RPMI7951 (cell line): Measurements from ENCODE around the gene KIAA1549. TPM values are rescaled to one million over a fixed set of nuclear protein-coding genes. Genes with fewer than 3 reads are reported as not detected.
"Not testable (repeated sequence)": the region's sequence is repeated elsewhere in the genome, so short reads cannot be mapped to it uniquely, and the experiment has no call there.

Experiments
- DNase-seq: peaks from one replicate; pipeline ENCODE4 v3.0.0-alpha.2; 2012; ENCODE audit warnings: low read depth
- total RNA-seq: library from RNA; depleted of rRNA; stranded (reverse); fragments of >200 nt; shearing (Covaris generic); gene quantifications from 2 replicates; pipeline ENCODE4 v1.2.3, GENCODE V29; 2014

KIAA1549 gene
- total RNA-seq, 1 experiment from 2014 or later: 6.4 TPM

GRCh38 chr7:138945154-138945553, 36.0 kb downstream of the KIAA1549 start:
- DNase-seq: no peak

- DNase-seq: no peak
These were observed 36.6 kb downstream of the KIAA1549 start for GRCh38 chr7:138944592-138944991.

GRCh38 chr7:138943061-138943460, 38.1 kb downstream of the KIAA1549 start:
- no peak for DNase-seq

- DNase-seq: no peak
These were observed 39.6 kb downstream of the KIAA1549 start for GRCh38 chr7:138941545-138941944.

GRCh38 chr7:138940602-138941001, 40.6 kb downstream of the KIAA1549 start:
- not testable (repeated sequence) for DNase-seq

GRCh38 chr7:138937484-138937883, 43.7 kb downstream of the KIAA1549 start:
- no peak for DNase-seq

- peak; percentile 96 for DNase-seq
These were observed 45.7 kb downstream of the KIAA1549 start for GRCh38 chr7:138935465-138936011.

- DNase-seq: peak; percentile 95
These were observed 46.3 kb downstream of the KIAA1549 start for GRCh38 chr7:138934861-138935260.

- no peak for DNase-seq
These were observed 46.8 kb downstream of the KIAA1549 start for GRCh38 chr7:138934367-138934766.

GRCh38 chr7:138932870-138933269, 48.3 kb downstream of the KIAA1549 start:
- DNase-seq: no peak

- no peak for DNase-seq
These were observed 48.8 kb downstream of the KIAA1549 start for GRCh38 chr7:138932427-138932826.

- no peak for DNase-seq
These were observed 51.2 kb downstream of the KIAA1549 start for GRCh38 chr7:138929969-138930368.

- DNase-seq: no peak
These were observed 55.0 kb downstream of the KIAA1549 start for GRCh38 chr7:138926241-138926612.

GRCh38 chr7:138924501-138925225, 56.5 kb downstream of the KIAA1549 start:
- DNase-seq: no peak

- no peak for DNase-seq
These were observed 59.9 kb downstream of the KIAA1549 start for GRCh38 chr7:138921277-138921676.

GRCh38 chr7:138919911-138920310, 61.3 kb downstream of the KIAA1549 start:
- DNase-seq: no peak

GRCh38 chr7:138919216-138919615, 62.0 kb downstream of the KIAA1549 start:
- DNase-seq: peak; percentile 59

- DNase-seq: no peak
These were observed 62.4 kb downstream of the KIAA1549 start for GRCh38 chr7:138918756-138919155.

- DNase-seq: no peak
These were observed 63.0 kb downstream of the KIAA1549 start for GRCh38 chr7:138918176-138918575.

GRCh38 chr7:138917771-138918170, 63.4 kb downstream of the KIAA1549 start:
- peak; percentile 75 for DNase-seq

GRCh38 chr7:138916731-138917130, 64.5 kb downstream of the KIAA1549 start:
- DNase-seq: no peak

- DNase-seq: no peak
These were observed 64.9 kb downstream of the KIAA1549 start for GRCh38 chr7:138916275-138916674.

GRCh38 chr7:138913783-138914182, 67.4 kb downstream of the KIAA1549 start:
- no peak for DNase-seq

- no peak for DNase-seq
These were observed 70.2 kb downstream of the KIAA1549 start for GRCh38 chr7:138911007-138911406.
